VCaP (cell line): ENCODE measurements around the gene TM4SF5.

Experiments
- H3K27ac ChIP-seq: fragments of 450-650 bp; 2 replicates; pipeline ENCODE4 v1.5.1; 2017
- CTCF ChIP-seq: fragments of 450-650 bp; conservative IDR thresholded peaks from 2 replicates; pipeline ENCODE4 v1.5.1; 2017; ENCODE audit warnings: mild to moderate bottlenecking, moderate library complexity

TM4SF5 gene

GRCh38 chr17:4810696-4811290 is 39.1 kb downstream of the TM4SF5 start:
- no peak overlapping the region for H3K27ac ChIP-seq
- no peak for TF ChIP-seq CTCF

- H3K27ac ChIP-seq, result no peak overlapping the region
- TF ChIP-seq CTCF, result no peak
Observed at GRCh38 chr17:4811471-4811870, 39.8 kb downstream of the TM4SF5 start.

- no peak overlapping the region for H3K27ac ChIP-seq
- no peak for TF ChIP-seq CTCF
Observed at GRCh38 chr17:4812690-4813089, 41.0 kb downstream of the TM4SF5 start.

GRCh38 chr17:4815043-4815675 is 43.5 kb downstream of the TM4SF5 start:
- H3K27ac ChIP-seq, result no peak overlapping the region
- no peak; the same call in 1 of the 2 replicates for TF ChIP-seq CTCF

GRCh38 chr17:4816826-4817225 is 45.1 kb downstream of the TM4SF5 start:
- TF ChIP-seq CTCF, result no peak
- no peak overlapping the region for H3K27ac ChIP-seq

- TF ChIP-seq CTCF, result no peak
Observed at GRCh38 chr17:4818276-4818675, 46.6 kb downstream of the TM4SF5 start.

GRCh38 chr17:4822835-4823234 is 51.1 kb downstream of the TM4SF5 start:
- TF ChIP-seq CTCF, result no peak
- H3K27ac ChIP-seq, result no peak overlapping the region

More at GRCh38 chr17:4818276-4818675, 46.6 kb downstream of the TM4SF5 start:
- no peak overlapping the region for H3K27ac ChIP-seq
